Cerebellar nuclear complex (tissue), 1 donor: ENCODE results near the gene ZNF414.
"Not testable (repeated sequence)": the region's sequence is repeated elsewhere in the genome, so short reads cannot be mapped to it uniquely, and the experiment has no call there.

Experiments
- DNase-seq, 2 experiments: peaks; one replicate each; lab custom pipeline; 2025; lab: John Stamatoyannopoulos, UW

ZNF414 gene, protein sequence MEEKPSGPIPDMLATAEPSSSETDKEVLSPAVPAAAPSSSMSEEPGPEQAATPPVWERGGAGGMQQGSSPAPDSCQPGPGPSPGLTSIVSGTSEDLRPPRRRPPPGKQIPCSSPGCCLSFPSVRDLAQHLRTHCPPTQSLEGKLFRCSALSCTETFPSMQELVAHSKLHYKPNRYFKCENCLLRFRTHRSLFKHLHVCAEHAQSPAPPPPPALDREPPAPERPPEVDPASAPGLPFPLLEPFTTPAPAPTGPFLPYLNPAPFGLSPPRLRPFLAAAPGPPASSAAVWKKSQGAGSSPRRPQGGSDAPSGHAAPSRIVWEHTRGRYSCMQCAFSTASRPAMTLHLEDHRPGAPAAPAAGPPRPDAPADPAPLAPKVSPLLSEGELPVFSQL

DNA sequence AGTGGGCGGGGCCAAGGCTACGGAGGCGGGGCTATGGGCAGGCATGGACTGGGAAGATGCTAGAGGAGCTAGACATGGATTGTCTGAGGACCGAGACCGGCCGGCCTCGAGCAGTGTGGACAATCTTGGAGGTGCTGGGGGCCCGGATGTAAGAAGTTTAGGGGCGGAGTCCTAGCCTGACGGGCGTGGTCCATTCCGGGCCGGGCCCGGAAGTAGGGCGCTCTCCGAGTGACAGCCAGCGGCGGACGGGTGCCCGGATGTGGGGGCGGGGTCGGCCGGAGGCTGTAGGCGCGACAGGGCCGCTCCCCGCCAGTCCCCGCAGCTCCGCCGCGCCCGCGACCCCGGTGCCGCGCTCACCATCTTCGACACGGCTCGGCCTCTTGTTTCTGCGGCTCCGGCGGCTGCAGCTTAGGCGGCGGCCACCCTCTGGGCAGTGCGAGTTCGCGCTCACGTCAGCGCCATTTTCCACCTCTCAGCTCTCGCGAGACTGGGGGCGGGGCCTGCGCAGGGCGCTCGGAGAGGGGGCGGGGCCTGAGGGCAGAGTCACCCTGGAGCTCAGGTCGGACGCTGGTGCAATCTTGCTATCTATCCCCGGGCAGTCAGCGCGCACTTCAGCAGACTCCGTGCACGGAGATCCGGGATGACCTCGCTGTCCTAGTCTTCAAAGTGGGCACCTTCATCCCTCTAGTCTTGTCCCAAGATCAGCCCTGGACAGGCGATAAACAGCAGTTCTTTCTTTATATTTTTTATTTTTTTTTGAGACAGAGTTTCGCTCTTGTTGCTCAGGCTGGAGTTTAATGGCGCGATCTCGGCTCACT lies at the start of gene ZNF414:
TSS of gene ZNF414 (minus strand) at position 481 of the 818 bp plus-strand sequence. CDS start at position 360, 121 bp downstream.
- DNase-seq = peak; percentile 41 to 74

DNA sequence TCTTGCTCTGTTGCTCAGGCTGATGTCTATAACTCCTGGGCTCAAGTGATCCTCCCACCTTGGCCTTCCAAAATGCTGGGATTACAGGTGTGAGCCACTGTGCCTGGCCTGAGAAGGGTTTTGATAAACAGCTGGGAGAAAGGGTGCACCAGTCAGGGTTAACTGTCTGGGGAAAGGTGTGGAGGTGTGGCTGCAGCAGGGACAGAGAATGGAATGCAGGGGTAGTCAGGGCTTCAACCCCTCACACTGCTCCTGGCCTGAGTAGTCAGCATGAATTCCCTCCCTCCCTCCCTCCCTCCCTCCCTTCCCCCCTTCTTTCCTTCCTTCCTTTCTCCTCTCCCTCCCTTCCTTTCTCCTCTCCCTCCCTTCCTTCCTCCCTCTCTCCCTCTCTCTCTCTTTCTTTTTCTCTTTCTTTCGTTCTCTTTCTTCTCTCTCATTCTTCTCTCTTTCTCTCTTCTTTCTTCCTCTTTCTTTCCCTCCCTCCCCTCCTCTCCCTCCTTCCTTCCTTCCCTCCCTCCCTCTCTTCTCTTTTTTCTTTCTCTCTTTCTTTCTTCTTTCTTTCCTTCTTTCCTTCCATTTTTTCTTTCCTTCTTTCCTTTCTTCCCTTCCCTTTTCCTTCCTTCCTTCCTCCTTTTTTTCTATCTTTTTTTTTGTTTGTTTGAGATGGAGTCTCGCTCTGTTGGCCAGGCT lies 47.3 kb upstream of the ZNF414 start:
- DNase-seq = no peak

DNA sequence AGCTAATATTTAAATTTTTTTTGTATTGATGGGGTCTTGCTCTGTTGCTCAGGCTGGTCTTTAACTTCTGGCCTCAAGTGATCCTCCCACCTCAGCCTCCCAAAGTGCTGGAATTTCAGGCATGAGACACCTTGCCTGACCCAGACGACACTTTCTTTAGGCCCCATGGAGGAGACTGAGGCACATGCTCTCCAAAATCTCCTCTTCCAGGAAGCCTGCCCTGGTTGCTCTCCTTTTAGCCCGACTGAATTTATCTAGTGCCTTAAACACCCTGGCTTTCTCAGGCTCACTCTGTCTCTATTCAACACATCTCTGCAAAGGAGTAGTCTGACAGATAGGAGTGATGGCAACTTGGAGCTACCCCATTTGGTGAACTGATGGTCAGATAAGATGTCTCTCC lies 44.4 kb upstream of the ZNF414 start:
- DNase-seq = no peak

DNA sequence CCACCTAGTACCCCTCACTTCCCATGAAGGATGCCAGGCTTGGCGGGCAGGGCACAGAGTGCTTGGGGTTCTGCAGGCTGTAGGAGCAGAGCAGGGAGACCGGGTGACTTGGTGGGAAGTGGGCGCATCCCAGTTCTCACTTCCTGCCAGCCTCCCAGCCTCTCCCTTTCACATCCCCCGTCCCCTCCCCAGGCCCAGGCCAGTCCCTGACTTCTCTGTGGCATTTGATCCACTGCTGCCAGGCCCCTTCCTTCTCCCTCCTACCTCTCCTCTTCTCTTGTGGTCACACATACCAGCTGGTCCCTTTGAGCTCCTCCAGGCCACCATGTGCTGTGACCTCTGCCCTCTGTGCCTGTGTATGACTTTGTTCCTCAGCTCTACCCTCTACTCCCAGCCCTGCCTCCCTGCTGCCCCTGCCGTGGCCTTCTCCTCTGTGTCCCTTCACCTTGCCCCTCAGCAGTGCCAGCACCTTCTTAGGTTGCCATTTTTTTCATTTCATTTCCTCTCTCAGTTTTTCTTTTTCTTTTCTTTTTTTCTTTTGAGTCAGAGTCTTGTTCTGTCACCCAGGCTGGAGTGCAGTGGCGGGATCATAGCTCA lies 43.8 kb upstream of the ZNF414 start:
- DNase-seq = no peak

DNA sequence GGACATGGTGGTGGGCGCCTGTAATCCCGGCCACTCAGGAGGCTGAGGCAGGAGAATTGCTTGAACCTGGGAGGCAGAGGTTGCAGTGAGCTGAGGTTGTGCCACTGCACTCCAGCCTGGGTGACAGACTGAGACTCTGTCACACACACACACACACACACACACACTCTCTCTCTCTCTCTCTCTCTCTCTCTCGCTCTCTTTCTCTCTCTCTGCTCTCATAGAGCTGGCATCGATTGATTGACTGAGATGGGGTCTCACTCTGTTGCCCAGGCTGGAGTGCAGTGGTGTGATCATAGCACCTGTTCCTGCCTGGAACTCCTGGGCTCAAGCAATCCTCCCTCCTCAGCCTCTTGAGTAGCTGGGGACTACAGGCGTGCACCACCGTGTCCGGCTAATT lies 39.8 kb upstream of the ZNF414 start:
- DNase-seq = not testable (repeated sequence)

DNA sequence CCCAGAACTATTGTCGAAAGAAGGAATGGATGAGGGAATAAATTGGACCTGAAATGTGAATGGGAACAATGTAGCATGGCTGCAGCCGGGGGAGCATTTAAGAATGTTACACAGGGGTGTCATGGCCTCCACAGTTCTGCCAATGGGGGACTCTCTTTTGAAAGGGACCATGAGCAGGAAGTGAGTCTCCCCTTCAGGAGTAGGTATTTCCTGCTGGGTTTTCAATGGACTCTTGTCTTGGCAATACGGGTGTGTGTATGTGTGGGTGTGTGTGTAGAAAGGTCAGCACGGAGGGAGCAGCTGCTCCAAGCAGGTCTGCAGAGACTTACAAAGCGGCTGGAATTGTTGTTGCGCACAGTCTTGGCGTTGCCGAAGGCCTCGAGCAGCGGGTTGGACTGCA lies 38.8 kb upstream of the ZNF414 start:
- DNase-seq = no peak

DNA sequence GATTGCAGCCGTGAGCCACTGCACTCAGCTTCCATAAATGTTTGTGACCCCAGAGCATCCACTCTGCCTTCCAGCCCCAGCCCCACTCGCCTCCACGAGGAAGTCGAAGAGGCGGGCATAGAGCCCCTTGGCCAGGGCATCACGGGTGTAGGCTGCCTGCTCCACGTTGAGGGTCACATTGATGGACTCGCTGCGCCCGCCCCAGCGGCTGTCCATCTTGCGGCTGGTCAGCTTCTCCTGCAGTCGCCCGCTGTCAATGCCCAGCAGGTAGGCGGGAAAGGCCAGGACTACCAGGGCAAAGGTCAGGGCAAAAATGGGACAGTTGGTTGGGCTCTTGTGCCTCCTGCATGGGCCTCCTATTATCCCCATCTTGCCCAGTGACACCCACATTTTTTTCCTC lies 36.1 kb upstream of the ZNF414 start:
- no peak for DNase-seq

DNA sequence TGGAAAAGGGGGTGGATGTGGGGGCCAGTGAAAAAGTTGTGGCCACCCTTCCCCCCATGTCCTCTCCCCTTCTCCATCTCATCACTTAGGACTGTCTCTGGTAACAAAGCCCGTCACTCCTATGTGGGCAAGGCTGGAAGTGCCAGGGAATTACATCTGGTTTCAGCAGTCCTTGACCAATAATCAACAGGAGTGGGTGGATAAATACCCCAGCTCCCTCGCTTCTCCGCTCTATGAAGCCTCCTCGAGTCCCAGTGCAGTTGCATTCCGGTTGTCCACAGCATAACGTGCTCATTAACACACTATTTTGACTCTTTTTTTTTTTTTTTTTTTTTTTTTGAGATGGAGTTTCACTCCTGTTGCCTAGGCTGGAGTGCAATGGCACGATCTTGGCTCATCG lies 31.8 kb upstream of the ZNF414 start:
- DNase-seq = no peak

DNA sequence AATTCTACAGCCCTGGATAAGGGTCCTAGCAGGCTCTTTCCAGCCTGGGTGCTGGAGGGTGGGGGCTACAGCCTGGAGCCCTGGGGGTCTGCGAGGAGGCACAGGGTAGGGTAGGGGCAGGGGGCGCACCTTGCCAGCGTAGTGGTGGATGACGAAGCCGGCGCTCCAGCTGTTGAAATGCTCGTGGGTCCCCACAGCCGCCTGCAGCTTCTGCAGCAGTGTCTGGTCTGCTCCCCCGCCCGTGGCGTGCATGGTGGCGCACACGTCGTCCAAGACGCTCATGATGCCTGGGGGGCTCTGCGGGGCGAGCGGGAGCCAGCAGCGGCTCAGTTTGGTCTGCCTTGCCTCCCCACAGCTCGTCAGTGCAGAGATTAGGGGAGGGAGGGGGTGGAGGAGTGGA lies 30.2 kb upstream of the ZNF414 start:
- no peak for DNase-seq

DNA sequence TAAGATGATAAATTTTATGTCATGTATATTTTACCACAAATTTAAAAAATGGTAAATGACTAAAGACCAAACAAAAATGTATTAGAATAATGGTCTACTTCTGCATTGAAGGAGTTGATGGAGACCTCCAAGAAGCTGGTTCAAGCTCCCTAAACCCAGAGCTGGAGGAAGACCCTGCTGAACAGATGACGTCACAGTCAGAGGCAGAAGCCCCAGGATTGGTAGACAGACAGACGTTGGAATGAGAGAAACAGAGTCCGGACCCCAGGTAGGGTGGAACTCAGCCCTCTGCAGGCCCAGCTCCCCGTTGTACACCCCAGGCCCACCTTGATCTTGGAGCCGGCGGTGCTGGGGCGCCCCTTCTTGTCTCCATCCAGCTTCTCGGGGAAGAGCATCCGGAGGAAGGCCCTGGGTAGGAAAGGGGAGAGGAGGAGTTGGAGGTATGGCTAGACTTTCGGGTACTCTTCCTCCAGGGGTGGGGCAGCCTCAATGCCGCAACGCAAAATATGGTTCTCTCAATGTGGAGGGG lies 25.7 kb upstream of the ZNF414 start:
- no peak for DNase-seq

DNA sequence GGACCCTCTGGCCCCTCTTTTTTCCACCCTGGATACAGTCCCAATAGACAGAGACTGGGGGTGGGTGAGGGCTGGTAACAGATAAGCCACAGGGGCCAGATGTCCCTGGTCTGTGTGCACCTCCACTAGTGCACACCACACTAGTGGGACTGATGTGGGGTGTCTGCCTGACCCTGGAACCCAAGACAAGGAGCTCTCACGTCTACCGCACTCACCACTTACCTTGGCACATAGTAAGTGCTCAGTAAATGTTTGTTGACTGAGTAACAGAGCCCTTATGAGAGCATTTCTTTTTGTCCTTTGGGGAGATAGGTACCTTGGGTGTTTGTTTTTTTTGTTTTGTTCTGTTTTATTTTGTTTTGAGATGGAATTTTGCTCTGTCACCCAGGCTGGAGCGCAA lies 23.1 kb upstream of the ZNF414 start:
- DNase-seq = no peak

DNA sequence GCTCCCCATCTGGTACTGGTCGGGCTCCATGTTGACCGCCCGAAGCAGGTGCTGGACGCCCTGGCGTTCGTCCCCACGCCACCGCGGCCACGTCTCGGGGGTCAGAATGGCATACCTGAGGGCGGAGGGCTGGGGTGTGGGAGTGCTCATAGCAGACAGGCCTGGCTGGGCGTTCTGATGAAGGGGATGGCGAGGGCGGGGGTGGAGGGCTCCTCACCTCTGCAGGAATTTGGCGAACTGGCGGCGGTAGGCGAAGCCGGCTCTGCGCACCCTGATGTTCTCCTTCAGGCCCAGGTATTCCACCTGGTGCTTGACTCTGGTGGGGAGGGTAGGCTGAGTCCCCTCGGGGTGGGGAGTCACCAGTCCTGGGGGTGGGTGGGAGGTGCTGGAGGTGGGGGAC lies 22.3 kb upstream of the ZNF414 start:
- no peak for DNase-seq

DNA sequence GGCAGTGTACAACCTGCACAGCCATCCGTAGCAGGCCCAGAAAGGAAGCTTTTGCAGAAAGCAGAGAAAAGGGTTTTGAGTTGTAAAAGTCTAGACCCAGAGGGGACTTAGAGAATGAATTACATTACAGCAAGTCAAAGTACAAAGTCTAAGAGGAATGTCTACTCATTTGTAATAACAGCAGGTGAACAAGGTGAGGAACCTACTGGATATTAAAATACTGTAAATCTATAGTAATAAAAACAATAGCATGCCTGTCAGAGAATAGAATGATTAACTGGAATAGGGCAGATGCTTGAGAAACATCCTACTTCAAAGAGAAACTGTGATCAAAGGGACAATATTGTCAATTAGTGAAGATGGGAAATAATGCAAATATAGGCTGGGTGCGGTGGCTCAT lies 18.3 kb upstream of the ZNF414 start:
- no peak for DNase-seq

DNA sequence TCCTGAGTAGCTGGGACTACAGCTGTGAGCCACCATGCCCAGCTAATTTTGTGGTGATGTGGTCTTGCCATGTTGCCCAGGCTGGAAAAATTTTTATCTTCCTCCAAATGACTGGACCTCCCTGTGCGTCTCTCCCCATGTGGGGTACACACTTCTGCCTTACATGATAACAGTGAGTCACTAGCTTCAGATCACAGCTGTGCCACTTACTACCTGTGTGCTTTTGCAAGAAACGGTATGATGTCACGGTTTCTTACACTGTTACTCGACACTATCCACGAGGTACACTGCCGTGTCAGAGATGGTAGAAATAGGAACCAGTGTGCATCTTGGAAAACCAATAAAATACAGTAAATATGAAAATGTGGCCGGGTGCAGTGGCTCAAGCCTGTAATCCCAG lies 17.5 kb upstream of the ZNF414 start:
- DNase-seq = no peak

DNA sequence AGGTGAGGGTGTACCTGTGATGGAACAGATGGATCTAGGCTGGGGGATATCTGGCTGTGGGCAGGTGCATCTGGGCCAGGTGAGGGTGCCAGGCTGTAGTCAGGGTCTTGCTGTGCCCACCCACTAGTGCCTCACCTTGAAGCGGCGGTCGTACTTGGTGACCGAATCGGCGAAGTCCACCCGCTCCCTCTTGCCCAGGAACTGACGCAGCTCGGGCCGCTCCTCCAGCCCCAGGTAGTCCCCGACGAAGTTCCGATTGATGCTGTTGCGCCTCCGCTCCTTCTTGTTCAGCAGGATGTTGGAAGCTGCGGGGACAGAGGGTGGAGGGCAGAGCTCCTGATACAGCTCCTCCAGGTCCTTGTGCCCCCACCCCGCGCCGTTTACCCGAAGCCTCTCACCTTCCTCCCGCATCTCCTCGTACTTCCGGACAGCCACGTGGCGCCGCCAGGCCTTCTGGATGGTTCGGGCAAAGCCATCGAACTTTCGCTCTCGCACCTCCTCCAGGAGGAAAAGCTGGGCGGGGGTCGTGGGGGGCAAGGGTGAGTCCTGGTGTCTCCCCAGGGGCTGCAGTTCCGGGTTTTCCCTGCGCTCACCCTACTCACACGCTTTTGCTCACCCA lies 16.2 kb upstream of the ZNF414 start:
- no peak for DNase-seq

DNA sequence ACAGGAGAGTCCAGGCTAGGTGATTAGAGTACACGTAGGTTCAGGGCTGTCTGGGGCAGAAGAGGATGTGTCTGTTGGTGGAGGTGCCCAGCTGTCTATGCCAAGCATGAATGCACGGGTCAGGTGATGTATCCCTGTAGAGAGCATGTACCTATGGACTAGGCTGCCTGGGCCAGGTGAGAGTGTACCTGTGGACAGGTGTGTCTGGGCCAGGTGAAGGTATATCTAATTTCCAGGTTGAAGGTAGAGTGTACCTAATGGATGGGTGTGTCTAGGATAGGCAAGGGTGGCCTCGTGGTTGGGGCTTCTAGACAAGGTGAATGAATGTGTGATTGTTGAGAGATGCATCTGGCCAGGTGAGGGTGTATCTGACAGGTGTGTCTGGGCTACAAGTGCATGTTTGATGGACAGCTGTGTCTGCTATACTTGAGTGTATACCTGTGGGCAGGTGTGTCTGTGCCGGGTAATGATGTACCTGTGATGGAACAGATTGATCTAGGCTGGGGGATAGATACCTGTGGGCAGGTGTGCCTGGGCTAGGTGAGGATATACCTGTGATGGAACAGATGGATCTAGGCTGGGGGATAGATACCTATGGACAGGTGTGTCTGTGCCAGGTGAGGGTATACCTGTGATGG lies 15.5 kb upstream of the ZNF414 start:
- DNase-seq = no peak

DNA sequence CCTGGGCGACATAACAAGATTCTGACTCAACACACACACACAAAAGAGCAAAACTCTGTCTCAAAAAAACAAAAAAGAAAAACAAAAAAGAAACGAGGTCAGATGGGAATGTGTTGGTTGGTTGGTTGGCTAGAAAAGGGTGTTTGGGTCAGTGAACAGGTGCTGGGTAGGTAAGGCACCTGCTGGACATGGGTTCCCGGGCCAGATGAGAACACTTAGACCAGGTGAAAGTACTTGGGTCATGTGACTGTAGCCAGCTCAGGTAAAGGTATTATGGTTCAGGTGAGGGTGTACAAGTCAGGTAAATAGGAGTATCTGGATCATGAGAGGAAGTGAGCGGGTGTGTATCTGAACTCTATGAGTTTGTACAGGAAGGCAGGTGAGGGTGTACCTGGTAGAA lies 14.5 kb upstream of the ZNF414 start:
- no peak for DNase-seq

DNA sequence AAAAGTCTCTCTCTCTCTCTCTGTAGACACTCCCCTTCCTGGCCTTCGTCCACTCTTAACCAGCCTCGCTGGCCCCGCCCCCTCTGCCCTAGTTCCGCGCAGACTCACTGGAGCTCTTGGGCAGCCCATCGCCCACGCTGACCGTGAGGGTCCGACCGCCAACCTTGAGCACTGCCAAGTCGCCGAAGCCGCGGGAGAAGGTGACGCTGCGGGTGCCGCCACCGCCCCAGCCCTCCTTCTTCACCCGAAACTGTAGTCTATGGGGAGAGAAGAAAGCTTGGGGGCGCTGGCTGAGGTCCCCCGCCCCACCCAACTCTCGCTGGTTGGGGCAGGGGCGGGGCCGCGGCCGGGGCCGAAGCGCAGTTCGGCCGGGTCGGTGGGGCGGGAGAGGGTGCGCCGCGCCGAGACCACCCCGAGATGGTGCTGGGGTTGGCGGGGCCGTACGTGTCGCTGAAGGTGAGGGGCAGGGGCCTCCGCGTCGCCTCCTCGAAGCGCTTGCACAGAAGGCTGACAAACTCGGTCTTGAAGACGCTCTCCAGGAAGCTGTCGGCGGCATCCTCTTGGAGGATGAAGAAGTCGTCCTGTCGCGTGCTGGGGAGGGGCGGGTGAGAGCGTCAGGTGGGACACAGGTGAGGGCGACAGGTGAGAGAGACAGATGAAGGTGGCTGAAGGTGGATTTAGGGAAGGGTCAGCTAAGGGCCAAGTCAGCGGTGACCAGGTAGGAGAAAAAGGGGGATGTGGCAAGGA lies 12.6 kb upstream of the ZNF414 start:
- no peak for DNase-seq

DNA sequence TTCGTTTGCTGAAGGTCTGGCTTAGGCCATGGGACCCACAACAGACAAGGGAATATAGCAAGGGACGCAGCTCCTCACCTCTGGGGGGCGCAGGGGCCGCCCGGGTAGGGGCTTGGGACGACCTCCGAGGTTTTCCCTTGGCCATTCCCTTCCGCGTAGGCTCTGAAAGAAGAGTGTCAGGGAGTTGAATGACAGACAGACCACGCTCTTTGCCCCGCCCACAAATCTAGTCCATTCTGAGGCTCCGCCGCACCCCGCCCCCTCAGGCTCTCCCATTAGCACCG lies 11.4 kb upstream of the ZNF414 start:
- DNase-seq = no peak

DNA sequence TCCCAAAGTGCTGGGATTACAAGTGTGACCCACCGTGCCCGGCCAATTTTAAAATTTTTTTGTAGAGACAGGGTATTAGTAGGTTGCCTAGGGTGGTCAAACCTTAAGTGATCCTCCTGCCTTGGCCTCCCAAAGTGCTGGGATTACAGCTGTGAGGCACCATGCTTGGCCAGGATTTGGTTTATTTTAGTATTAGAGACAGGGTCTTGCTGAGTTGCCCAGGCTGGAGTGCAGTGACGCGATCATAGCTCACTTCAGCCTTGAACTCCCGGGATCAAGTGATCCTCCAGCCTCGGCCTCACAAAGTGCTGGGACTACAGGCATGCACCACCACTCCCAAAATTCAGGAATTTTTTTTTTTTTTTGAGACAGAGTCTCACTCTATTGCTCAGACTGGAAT lies 5.4 kb upstream of the ZNF414 start:
- DNase-seq = no peak

DNA sequence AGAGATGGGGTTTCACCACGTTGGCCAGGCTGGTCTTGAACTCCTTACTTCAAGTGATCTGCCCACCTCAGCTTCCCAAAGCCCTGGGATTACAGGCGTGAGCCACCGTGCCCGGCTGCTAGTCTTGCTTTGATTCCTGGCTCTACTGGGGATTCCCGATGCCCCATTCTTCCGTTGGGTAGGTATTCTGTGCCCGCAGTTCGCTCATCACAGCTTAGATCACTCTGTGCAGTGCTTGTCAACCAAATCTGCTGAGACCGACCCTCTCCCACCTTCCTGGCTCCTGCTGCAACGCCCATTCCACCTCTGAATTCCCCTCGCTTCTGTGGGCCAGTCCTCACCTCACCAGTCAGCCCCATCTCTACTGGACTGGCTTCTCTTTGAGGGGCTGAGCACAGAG lies 4.6 kb upstream of the ZNF414 start:
- no peak for DNase-seq
